Keratinocyte (primary cell): ENCODE measurements around the gene XPO4. TPM values are rescaled to one million over a fixed set of nuclear protein-coding genes. Genes with fewer than 3 reads are reported as not detected.

ENCODE experiments used
- DNase-seq: peaks from one replicate; pipeline ENCODE4 v3.0.0-alpha.2; 2011; ENCODE audit warnings: low read depth, missing footprints, low spot score
- FAIRE-seq: peaks from 2 replicates; lab custom pipeline; 2011; peaks lifted over from hg19 to GRCh38; lab: Jason Lieb, UNC
- H2AFZ ChIP-seq: 2 replicates; pipeline ENCODE4 v1.6.0; 2012; ENCODE audit warnings: low read length, control low read depth, inconsistent platforms; ENCODE audit not compliant: control insufficient read depth
- H3K27ac ChIP-seq: 2 replicates; pipeline ENCODE4 v1.5.1; 2011; ENCODE audit warnings: low read length; ENCODE audit not compliant: control insufficient read depth, insufficient read depth
- H3K27me3 ChIP-seq: 3 replicates; pipeline ENCODE4 v1.6.0; 2011; ENCODE audit warnings: low read length; ENCODE audit not compliant: control insufficient read depth, insufficient read depth; ENCODE audit errors: extremely low read depth
- H3K36me3 ChIP-seq, 2 experiments: 2 replicates in 1 of 2; 3 replicates in 1 of 2; pipeline ENCODE4 v1.5.1; 2011; ENCODE audit warnings: low read length in 2 of 2, mild to moderate bottlenecking in 1 of 2; ENCODE audit not compliant: control insufficient read depth in 2 of 2, insufficient read depth in 2 of 2; ENCODE audit errors: extremely low read depth in 1 of 2
- H3K4me1 ChIP-seq: 3 replicates; pipeline ENCODE4 v1.5.1; 2011; ENCODE audit warnings: low read length; ENCODE audit not compliant: control insufficient read depth, insufficient read depth; ENCODE audit errors: extremely low read depth
- H3K4me2 ChIP-seq: 3 replicates; pipeline ENCODE4 v1.6.0; 2011; ENCODE audit warnings: low read depth, low read length; ENCODE audit not compliant: control insufficient read depth, insufficient read depth; ENCODE audit errors: extremely low read depth
- H3K4me3 ChIP-seq, 3 experiments: fragments of 200-600 bp in 1 of 3; sonication (generic) in 1 of 3; 2 replicates in 2 of 3; 3 replicates in 1 of 3; pipeline ENCODE4 v1.5.1; 2011 to 2016; ENCODE audit warnings: low read length in 3 of 3, mild to moderate bottlenecking in 3 of 3, control low read depth in 2 of 3, inconsistent platforms in 1 of 3, low read depth in 1 of 3, mixed read lengths in 1 of 3, mixed run types in 1 of 3, moderate library complexity in 1 of 3; ENCODE audit not compliant: control insufficient read depth in 2 of 3, insufficient read depth in 2 of 3; ENCODE audit errors: extremely low read depth in 1 of 3
- H3K79me2 ChIP-seq: 2 replicates; pipeline ENCODE4 v1.6.0; 2012; ENCODE audit warnings: low read length; ENCODE audit not compliant: control insufficient read depth, insufficient read depth
- H3K9ac ChIP-seq: 3 replicates; pipeline ENCODE4 v1.6.0; 2011; ENCODE audit warnings: low read length; ENCODE audit not compliant: control insufficient read depth, insufficient read depth; ENCODE audit errors: extremely low read depth
- H3K9me1 ChIP-seq: 3 replicates; pipeline ENCODE4 v1.6.0; 2011; ENCODE audit warnings: low read length; ENCODE audit not compliant: control insufficient read depth, insufficient read depth; ENCODE audit errors: extremely low read depth
- H3K9me3 ChIP-seq: 2 replicates; pipeline ENCODE4 v1.5.1; 2012; ENCODE audit warnings: low read depth, low read length; ENCODE audit not compliant: control insufficient read depth
- H4K20me1 ChIP-seq: 3 replicates; pipeline ENCODE4 v1.6.0; 2011; ENCODE audit warnings: low read length; ENCODE audit not compliant: control insufficient read depth, insufficient read depth; ENCODE audit errors: extremely low read depth
- CTCF ChIP-seq, 3 experiments: IDR thresholded peaks in 1 of 3; conservative IDR thresholded peaks in 1 of 3; optimal IDR thresholded peaks in 1 of 3; 2 replicates in 2 of 3; 3 replicates in 1 of 3; pipeline versions ENCODE3 to v1.5.1; 2011; ENCODE audit warnings: low read length in 3 of 3, mild to moderate bottlenecking in 3 of 3, moderate library complexity in 2 of 3, control low read depth in 1 of 3, inconsistent platforms in 1 of 3; ENCODE audit not compliant: insufficient read depth in 2 of 3; ENCODE audit errors: extremely low read depth in 1 of 3
- EZH2 ChIP-seq: IDR thresholded peaks from one replicate; pipeline ENCODE4 v1.6.1; 2012; ENCODE audit warnings: inconsistent platforms, mild to moderate bottlenecking, low read length, moderate library complexity
- dilution Hi-C: fragments of 300-500 bp; cut with MboI; formaldehyde crosslinking; loops from one replicate; pipeline ENCODE4 v1.7.0; 2020; ENCODE audit warnings: low sequenced_read_pairs; ENCODE audit not compliant: extremely low pct_ligation_motif_present
- polyA plus RNA-seq, 5 experiments: library from polyadenylated mRNA; depleted of rRNA in 3 of 5; stranded (reverse) in 3 of 5; stranded (forward) in 1 of 5; unstranded in 1 of 5; fragments of >200 nt; gene quantifications; 1 replicate in 1 of 5; 2 replicates in 3 of 5; 3 replicates in 1 of 5; pipeline versions ENCODE4 v1.2.1 to v1.2.3, GENCODE V29; 2011 to 2012; ENCODE audit warnings: missing spikeins in 2 of 5, low read depth in 1 of 5, low replicate concordance in 1 of 5

Gene XPO4
- polyA plus RNA-seq, 1 donor (not counting 4 experiments of a cell fraction or from before 2014, with no cell fraction given), result 16.5 TPM

- Histone ChIP-seq H4K20me1 (no peaks in the 10 kb centered on the region), H3K27me3 (no peaks in the 10 kb centered on the region), H3K4me2 (no peak overlapping the region), H3K9me3 (no peaks in the 10 kb centered on the region), H2AFZ (no peak overlapping the region), H3K4me1 (no peaks in the 10 kb centered on the region), H3K9ac (no peak overlapping the region), H3K27ac (no peak overlapping the region), H3K36me3 (peaks cover 2 to 5% of the 10 kb centered on the region in 2 experiments), H3K9me1 (no peaks in the 10 kb centered on the region), H3K79me2 (peaks cover 3% of the 10 kb centered on the region), H3K4me3 (no peak overlapping the region)
- FAIRE-seq (peak; percentile 9), DNase-seq (no peak)
- TF ChIP-seq CTCF (optimal IDR thresholded peaks at IDR 0.05 in 1 of 3, IDR thresholded peaks at IDR 0.05 in 1 of 3, conservative IDR thresholded peaks at IDR 0.05 in 1 of 3; ENCODE audit: extremely low read depth in 1 of 3, insufficient read depth in 2 of 3, low read length in 3 of 3) (no peak), EZH2 (no peak)
- dilution Hi-C loops, result loop anchor here (25.0 kb wide), 1 partner anchor 130 kb away; no protein-coding TSS in a partner anchor
Measured at GRCh38 chr13:20831933-20832332, 70.6 kb downstream of the XPO4 start.

GRCh38 chr13:20831254-20831653 lies 71.3 kb downstream of the XPO4 start:
- no peak overlapping the region for H3K4me3 ChIP-seq
- DNase-seq, result no peak
- H3K36me3 ChIP-seq, result peaks cover 0 to under 1% of the 10 kb centered on the region in 2 experiments
- H3K4me2 ChIP-seq, result no peak overlapping the region
- no peaks in the 10 kb centered on the region for H3K9me1 ChIP-seq
- no peak for FAIRE-seq
- no peak overlapping the region for H3K27ac ChIP-seq
- no peak overlapping the region for H3K9ac ChIP-seq
- no peaks in the 10 kb centered on the region for H3K27me3 ChIP-seq
- no peaks in the 10 kb centered on the region for H3K9me3 ChIP-seq
- H2AFZ ChIP-seq, result no peak overlapping the region
- dilution Hi-C loops, result loop anchor here (25.0 kb wide), 1 partner anchor 131 kb away; no protein-coding TSS in a partner anchor
- H3K79me2 ChIP-seq, result peaks cover 3% of the 10 kb centered on the region
- no peaks in the 10 kb centered on the region for H4K20me1 ChIP-seq
- H3K4me1 ChIP-seq, result no peaks in the 10 kb centered on the region
- no peak for TF ChIP-seq CTCF (optimal IDR thresholded peaks at IDR 0.05 in 1 of 3, IDR thresholded peaks at IDR 0.05 in 1 of 3, conservative IDR thresholded peaks at IDR 0.05 in 1 of 3; ENCODE audit: extremely low read depth in 1 of 3, insufficient read depth in 2 of 3, low read length in 3 of 3)
- TF ChIP-seq EZH2, result no peak
